ENCODE measurements around the gene UBXN2A.
"Not testable (repeated sequence)": the region's sequence is repeated elsewhere in the genome, so short reads cannot be mapped to it uniquely, and the experiment has no call there.

The UBXN2A gene

GRCh38 chr2:23941644-23942043, 1.4 kb downstream of the UBXN2A start:
- no peak for DNase-seq

GRCh38 chr2:23943666-23944065, 3.4 kb downstream of the UBXN2A start:
- DNase-seq, result no peak

GRCh38 chr2:23944527-23944926, 4.3 kb downstream of the UBXN2A start:
- DNase-seq, result no peak

- no peak for DNase-seq
Observed at GRCh38 chr2:23944976-23945375, 4.7 kb downstream of the UBXN2A start.

- DNase-seq, result no peak
Observed at GRCh38 chr2:23947350-23947749, 7.1 kb downstream of the UBXN2A start.

- DNase-seq, result not testable (repeated sequence)
Observed at GRCh38 chr2:23952558-23952957, 12.3 kb downstream of the UBXN2A start.

GRCh38 chr2:23953625-23954024, 13.4 kb downstream of the UBXN2A start:
- DNase-seq, result no peak

- no peak for DNase-seq
Observed at GRCh38 chr2:23954325-23955014, 14.2 kb downstream of the UBXN2A start.

- DNase-seq, result no peak
Observed at GRCh38 chr2:23967846-23968245, 27.6 kb downstream of the UBXN2A start.

- no peak for DNase-seq
Observed at GRCh38 chr2:23976883-23977282, 36.6 kb downstream of the UBXN2A start.

- peak in 1 of 2 experiments; percentile 4 for DNase-seq
Observed at GRCh38 chr2:23988371-23988770, 48.1 kb downstream of the UBXN2A start.

- DNase-seq, result no peak
Observed at GRCh38 chr2:23992931-23993330, 52.7 kb downstream of the UBXN2A start.

- DNase-seq, result no peak
Observed at GRCh38 chr2:23993736-23994269, 53.5 kb downstream of the UBXN2A start.

- no peak for DNase-seq
Observed at GRCh38 chr2:23994567-23994966, 54.3 kb downstream of the UBXN2A start.

GRCh38 chr2:24007693-24008092, 67.4 kb downstream of the UBXN2A start:
- DNase-seq, result no peak

GRCh38 chr2:24008672-24009366, 68.6 kb downstream of the UBXN2A start:
- no peak for DNase-seq

- no peak for DNase-seq
Observed at GRCh38 chr2:24009367-24009679, 69.1 kb downstream of the UBXN2A start.

GRCh38 chr2:24009680-24010476, 69.6 kb downstream of the UBXN2A start, which contains the start of gene MFSD2B:
Gene MFSD2B (plus strand): TSS chr2:24010085. CDS start chr2:24010097, 12 bp downstream.
- peak in 1 of 2 experiments; percentile 21 for DNase-seq

GRCh38 chr2:24010477-24011249, 70.4 kb downstream of the UBXN2A start:
- no peak for DNase-seq

GRCh38 chr2:24011250-24012104, 71.2 kb downstream of the UBXN2A start:
- no peak for DNase-seq

GRCh38 chr2:24012521-24013188, 72.4 kb downstream of the UBXN2A start:
- no peak for DNase-seq
